Ishikawa (cell line): ENCODE results near the gene C9orf85.

ENCODE experiments used
- CEBPB ChIP-seq: IDR thresholded peaks from 2 replicates; pipeline ENCODE4 v1.6.1; 2012
- CREB1 ChIP-seq: IDR thresholded peaks from 2 replicates; pipeline ENCODE4 v1.6.1; 2012; ENCODE audit warnings: low read depth
- EGR1 ChIP-seq: IDR thresholded peaks from 2 replicates; pipeline ENCODE4 v1.6.1; 2012
- EP300 ChIP-seq: IDR thresholded peaks from 2 replicates; pipeline ENCODE4 v1.6.1; 2012; ENCODE audit warnings: borderline replicate concordance
- FOXM1 ChIP-seq: IDR thresholded peaks from 2 replicates; pipeline ENCODE4 v1.6.1; 2012; ENCODE audit warnings: low read depth, borderline replicate concordance
- NFIC ChIP-seq: IDR thresholded peaks from 2 replicates; pipeline ENCODE4 v1.6.1; 2012
- RAD21 ChIP-seq: IDR thresholded peaks from 2 replicates; pipeline ENCODE4 v1.6.1; 2012; ENCODE audit warnings: low read depth
- REST ChIP-seq: IDR thresholded peaks from 2 replicates; pipeline ENCODE4 v1.6.1; 2012; ENCODE audit warnings: low read depth, mild to moderate bottlenecking
- TAF1 ChIP-seq: IDR thresholded peaks from 2 replicates; pipeline ENCODE4 v1.6.1; 2012; ENCODE audit warnings: low read depth, mild to moderate bottlenecking
- TCF12 ChIP-seq: IDR thresholded peaks from 2 replicates; pipeline ENCODE4 v1.6.1; 2012; ENCODE audit warnings: low read depth
- TEAD4 ChIP-seq: IDR thresholded peaks from 2 replicates; pipeline ENCODE4 v1.6.1; 2012
- USF1 ChIP-seq: IDR thresholded peaks from 2 replicates; pipeline ENCODE4 v1.6.1; 2012
- YY1 ChIP-seq: IDR thresholded peaks from 2 replicates; pipeline ENCODE4 v1.6.1; 2012; ENCODE audit warnings: low read depth
- ZBTB7A ChIP-seq: IDR thresholded peaks from 2 replicates; pipeline ENCODE4 v1.6.1; 2012; ENCODE audit warnings: low read depth
- TF ChIP-seq, protein P1 (sequence below): IDR thresholded peaks from 2 replicates; pipeline ENCODE4 v1.6.1; 2012

The C9orf85 gene

GRCh38 chr9:71937070-71937625 lies 25.7 kb downstream of the C9orf85 start:
- no peak for TF ChIP-seq TCF12
- TF ChIP-seq ZBTB7A = no peak
- no peak for TF ChIP-seq TEAD4
- no peak for TF ChIP-seq TAF1
- no peak for TF ChIP-seq FOXM1
- no peak for TF ChIP-seq NFIC
- TF ChIP-seq EP300 = no peak
- TF ChIP-seq CEBPB = no peak
- TF ChIP-seq, protein P1, sequence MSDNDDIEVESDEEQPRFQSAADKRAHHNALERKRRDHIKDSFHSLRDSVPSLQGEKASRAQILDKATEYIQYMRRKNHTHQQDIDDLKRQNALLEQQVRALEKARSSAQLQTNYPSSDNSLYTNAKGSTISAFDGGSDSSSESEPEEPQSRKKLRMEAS = no peak
- TF ChIP-seq YY1 = no peak
- no peak for TF ChIP-seq USF1
- no peak for TF ChIP-seq REST
- TF ChIP-seq EGR1 = no peak
- no peak for TF ChIP-seq RAD21
- TF ChIP-seq CREB1 = no peak

- TF ChIP-seq TCF12 (no peak), NFIC (no peak), YY1 (no peak), CEBPB (no peak), TEAD4 (no peak), RAD21 (no peak), ZBTB7A (no peak), REST (no peak), CREB1 (no peak), USF1 (no peak), TAF1 (no peak), FOXM1 (no peak), EP300 (no peak), EGR1 (no peak)
- TF ChIP-seq, protein P1 = no peak
These were observed 26.5 kb downstream of the C9orf85 start for GRCh38 chr9:71937898-71938297.

GRCh38 chr9:71941060-71941568 lies 29.7 kb downstream of the C9orf85 start:
- TF ChIP-seq YY1 = no peak
- TF ChIP-seq TCF12 = no peak
- TF ChIP-seq, protein P1 = no peak
- no peak for TF ChIP-seq REST
- no peak for TF ChIP-seq CEBPB

GRCh38 chr9:71941998-71942567 lies 30.6 kb downstream of the C9orf85 start:
- TF ChIP-seq TAF1 = no peak
- TF ChIP-seq EGR1 = no peak
